Measurements from ENCODE around the gene BACE1. TPM values are rescaled to one million over a fixed set of nuclear protein-coding genes. Genes with fewer than 3 reads are reported as not detected.

Gene BACE1
- total and polyA plus RNA-seq, 2 donors (not counting 1 experiment from before 2014, with no cell fraction given): 0.06 TPM; not detected in 1

GRCh38 chr11:117313828-117314768 lies 2.0 kb downstream of the BACE1 start:
- Histone ChIP-seq H4K20me1 (ENCODE audit: control insufficient read depth, insufficient read depth, low read length, poor library complexity, severe bottlenecking) (no peaks in the 10 kb centered on the region), H2AFZ (ENCODE audit: insufficient read depth, low read depth, low read length, poor library complexity, severe bottlenecking) (no peak overlapping the region), H3K4me3 (ENCODE audit: control extremely low read depth in 1 of 5, extremely low read depth in 1 of 5, insufficient read depth in 1 of 5, low read depth in 2 of 5, low read length in 4 of 5) (no peak overlapping the region), H3K9me3 (ENCODE audit: control extremely low read depth in 1 of 3, control insufficient read depth in 2 of 3, insufficient read depth in 1 of 3, low read length in 2 of 3) (peaks cover 0 to 7% (median 0%) of the 10 kb centered on the region in 3 donors), H3K36me3 (replicated peaks in 1 of 2; ENCODE audit: control extremely low read depth in 1 of 2, control insufficient read depth in 1 of 2, extremely low read depth in 1 of 2, insufficient read depth in 2 of 2, low read length in 1 of 2) (no peaks in the 10 kb centered on the region), H3K4me1 (ENCODE audit: control insufficient read depth in 2 of 2, insufficient read depth in 2 of 2, low read length in 2 of 2) (peaks cover 16 to 19% of the 10 kb centered on the region in 2 donors), H3K27ac (ENCODE audit: low read length in 2 of 2) (no peak overlapping the region), H3K9ac (ENCODE audit: low read length) (no peak overlapping the region), H3K79me2 (ENCODE audit: control insufficient read depth, insufficient read depth, low read length) (no peaks in the 10 kb centered on the region), H3K4me2 (replicated peaks; ENCODE audit: low read depth, low read length, poor library complexity, severe bottlenecking) (no peak overlapping the region), H3K27me3 (replicated peaks in 1 of 4; ENCODE audit: control extremely low read depth in 1 of 4, control insufficient read depth in 3 of 4, insufficient read depth in 4 of 4, low read length in 3 of 4) (peaks cover 0 to 28% (median 20%) of the 10 kb centered on the region in 4 experiments)
- ChIA-PET POLR2A (no interaction called here), CTCF (interaction anchor here (1.6 kb wide), 1 partner anchor 14 kb away, joined by 5 read pairs; the partner anchor contains the start of gene CEP164)
- no peak for TF ChIP-seq EZH2 (IDR thresholded peaks at IDR 0.05; ENCODE audit: borderline replicate concordance, insufficient read depth, low read depth, low read length, poor library complexity, severe bottlenecking)
- no peak for TF ChIP-seq CTCF (IDR thresholded peaks at IDR 0.05)
- H3K4me3 Mint-ChIP-seq: peak overlapping the region; percentile 37
- no peak overlapping the region for H3K27ac Mint-ChIP-seq
- DNase-seq (no peak), ATAC-seq (ENCODE audit: low read depth) (no peak)
- intact Hi-C loops (cut with micrococcal nuclease): no loop called here
- peaks cover 49% of the 10 kb centered on the region for H3K27me3 Mint-ChIP-seq
- WGBS (ENCODE audit: insufficient coverage): 86% methylated on average over 10 of the region's 14 CpGs
- peaks cover 12% of the 10 kb centered on the region for H3K4me1 Mint-ChIP-seq
- H3K9me3 Mint-ChIP-seq (ENCODE audit: insufficient read depth): no peaks in the 10 kb centered on the region

GRCh38 chr11:117313091-117313490 lies 3.0 kb downstream of the BACE1 start:
- H3K27me3 ChIP-seq (replicated peaks in 1 of 4; ENCODE audit: control extremely low read depth in 1 of 4, control insufficient read depth in 3 of 4, insufficient read depth in 4 of 4, low read length in 3 of 4): peaks cover 0 to 30% (median 20%) of the 10 kb centered on the region in 4 experiments
- H3K27ac ChIP-seq (ENCODE audit: low read length in 2 of 2): no peak overlapping the region
- H3K9me3 ChIP-seq (ENCODE audit: control extremely low read depth in 1 of 3, control insufficient read depth in 2 of 3, insufficient read depth in 1 of 3, low read length in 2 of 3): peaks cover 0 to 7% (median 0%) of the 10 kb centered on the region in 3 donors
- 63% methylated on average over 2 of the region's 5 CpGs for WGBS (ENCODE audit: insufficient coverage)
- H3K9me3 Mint-ChIP-seq (ENCODE audit: insufficient read depth): no peaks in the 10 kb centered on the region
- H4K20me1 ChIP-seq (ENCODE audit: control insufficient read depth, insufficient read depth, low read length, poor library complexity, severe bottlenecking): no peaks in the 10 kb centered on the region
- no peak overlapping the region for H2AFZ ChIP-seq (ENCODE audit: insufficient read depth, low read depth, low read length, poor library complexity, severe bottlenecking)
- peaks cover 16 to 19% of the 10 kb centered on the region in 2 donors for H3K4me1 ChIP-seq (ENCODE audit: control insufficient read depth in 2 of 2, insufficient read depth in 2 of 2, low read length in 2 of 2)
- no peaks in the 10 kb centered on the region for H3K36me3 ChIP-seq (replicated peaks in 1 of 2; ENCODE audit: control extremely low read depth in 1 of 2, control insufficient read depth in 1 of 2, extremely low read depth in 1 of 2, insufficient read depth in 2 of 2, low read length in 1 of 2)
- H3K27ac Mint-ChIP-seq: no peak overlapping the region
- no peak overlapping the region for H3K4me3 Mint-ChIP-seq
- no peaks in the 10 kb centered on the region for H3K79me2 ChIP-seq (ENCODE audit: control insufficient read depth, insufficient read depth, low read length)
- intact Hi-C loops (cut with micrococcal nuclease): no loop called here
- H3K4me2 ChIP-seq (replicated peaks; ENCODE audit: low read depth, low read length, poor library complexity, severe bottlenecking): no peak overlapping the region
- ATAC-seq (ENCODE audit: low read depth): no peak
- CTCF ChIA-PET: no interaction called here
- no peak for DNase-seq
- POLR2A ChIA-PET: no interaction called here
- H3K4me1 Mint-ChIP-seq: peaks cover 12% of the 10 kb centered on the region
- H3K27me3 Mint-ChIP-seq: peaks cover 53% of the 10 kb centered on the region
- no peak overlapping the region for H3K9ac ChIP-seq (ENCODE audit: low read length)
- TF ChIP-seq CTCF (IDR thresholded peaks at IDR 0.05): no peak
- TF ChIP-seq EZH2 (IDR thresholded peaks at IDR 0.05; ENCODE audit: borderline replicate concordance, insufficient read depth, low read depth, low read length, poor library complexity, severe bottlenecking): no peak
- no peak overlapping the region for H3K4me3 ChIP-seq (ENCODE audit: control extremely low read depth in 1 of 5, extremely low read depth in 1 of 5, insufficient read depth in 1 of 5, low read depth in 2 of 5, low read length in 4 of 5)

Data from B cell (primary cell).